Measurements from ENCODE around the gene NPY.
"Not testable (repeated sequence)": the region's sequence is repeated elsewhere in the genome, so short reads cannot be mapped to it uniquely, and the experiment has no call there.

The NPY gene

GRCh38 chr7:24283897-24284698 is at the start of gene NPY:
NPY (plus strand) TSS chr7:24284190; CDS start chr7:24285241, 1,051 bp downstream.
- no peak for DNase-seq

- DNase-seq: no peak
Observed at GRCh38 chr7:24239260-24239659, 44.7 kb upstream of the NPY start.

DNA sequence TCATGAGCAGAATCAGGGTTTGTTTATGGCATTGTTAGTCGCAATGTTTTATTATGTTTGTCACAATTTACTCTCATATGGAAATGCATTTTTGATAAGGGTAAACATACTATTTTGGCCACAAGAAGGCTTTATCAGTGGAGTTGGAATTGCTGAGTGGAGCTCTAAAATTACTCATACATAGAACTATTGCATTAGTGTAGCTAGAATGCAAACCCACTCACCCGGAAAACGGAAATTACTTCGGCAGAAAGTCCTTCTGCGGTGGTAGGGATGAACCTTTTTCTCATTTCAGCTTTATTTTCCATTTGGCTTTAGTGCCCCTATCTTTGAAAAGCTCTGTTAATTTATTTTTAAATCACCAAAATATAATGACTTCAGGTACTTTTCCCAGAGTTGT is 42.8 kb upstream of the NPY start:
- DNase-seq: no peak

- no peak for DNase-seq
Observed at GRCh38 chr7:24244554-24244953, 39.4 kb upstream of the NPY start.

- no peak for DNase-seq
Observed at GRCh38 chr7:24245362-24245761, 38.6 kb upstream of the NPY start.

- DNase-seq: no peak
Observed at GRCh38 chr7:24249266-24249665, 34.7 kb upstream of the NPY start.

DNA sequence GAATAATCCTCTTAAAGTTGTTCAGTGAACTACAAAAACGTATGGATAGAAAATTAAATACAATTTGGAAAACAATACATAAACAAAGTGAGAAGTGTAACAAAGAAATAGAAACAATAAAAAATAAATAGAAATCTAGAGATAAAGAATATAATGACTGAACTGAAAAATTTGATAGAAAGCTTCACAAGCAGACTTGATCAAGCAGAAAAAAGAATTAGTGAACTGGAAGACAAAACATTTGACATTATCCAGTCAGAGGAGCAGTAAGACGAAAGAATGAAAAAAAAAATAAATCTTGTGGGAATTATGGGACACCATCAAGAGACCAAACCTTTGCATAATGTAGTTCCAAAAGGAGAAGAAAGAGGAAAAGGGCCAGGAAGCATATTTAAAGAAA is 32.4 kb upstream of the NPY start:
- DNase-seq: no peak

GRCh38 chr7:24255139-24255538 is 28.9 kb upstream of the NPY start:
- no peak for DNase-seq

DNA sequence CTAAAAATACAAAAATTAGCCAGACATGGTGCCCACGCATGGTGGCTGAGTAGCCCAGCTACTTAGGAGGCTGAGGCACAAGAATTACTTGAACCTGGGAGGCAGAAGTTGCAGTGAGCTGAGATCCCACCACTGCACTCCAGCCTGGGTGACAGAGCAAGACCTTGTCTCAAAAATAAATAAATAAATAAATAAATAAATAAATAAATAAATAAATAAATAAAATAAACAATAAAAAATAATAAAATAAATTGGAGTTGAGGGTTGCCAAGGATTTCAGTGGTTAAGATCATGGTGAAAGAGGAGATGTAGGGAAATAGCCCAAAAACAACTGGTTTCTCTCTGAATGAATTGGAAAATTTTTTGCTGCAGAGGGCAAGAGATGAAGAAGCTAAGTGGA is 25.7 kb upstream of the NPY start:
- DNase-seq: not testable (repeated sequence)

GRCh38 chr7:24271938-24272337 is 12.1 kb upstream of the NPY start:
- no peak for DNase-seq

DNA sequence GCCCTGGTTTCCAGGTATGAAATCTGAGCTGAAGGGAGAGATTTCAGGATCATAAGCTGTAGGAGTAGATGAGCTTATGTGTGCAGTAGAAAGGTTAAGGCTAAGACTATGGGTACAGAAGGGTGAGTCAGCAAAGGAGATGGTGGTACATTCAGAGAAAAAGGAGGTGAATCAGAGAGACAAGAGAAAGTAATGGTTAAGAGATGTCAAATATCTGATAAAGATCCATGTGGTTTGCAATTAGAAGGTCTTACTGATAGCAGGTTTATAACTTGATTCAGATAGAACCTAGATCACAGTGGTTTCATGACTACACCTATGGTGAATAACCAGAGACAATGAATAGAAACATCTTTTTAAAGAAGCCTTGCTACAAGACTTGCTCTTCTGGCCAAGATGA is 4.5 kb upstream of the NPY start:
- DNase-seq: no peak

DNA sequence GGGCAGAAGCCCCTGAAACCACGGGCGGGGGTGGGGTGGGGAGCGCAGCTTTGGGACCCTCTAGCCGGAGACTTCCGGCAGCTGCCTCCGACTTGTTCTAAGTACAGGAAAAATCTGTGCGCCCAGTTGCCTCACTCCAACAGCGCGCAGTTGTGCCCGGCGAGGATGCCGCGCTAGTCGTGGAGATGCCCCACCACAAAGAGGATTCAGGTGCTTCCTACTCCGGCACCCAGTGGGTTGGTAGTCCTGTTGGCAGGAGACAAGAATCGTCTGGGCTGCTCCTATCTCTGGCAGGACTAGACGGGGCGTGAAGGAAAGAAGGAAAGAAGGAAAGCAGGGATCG is 465 bp upstream of the NPY start:
- no peak for DNase-seq

DNA sequence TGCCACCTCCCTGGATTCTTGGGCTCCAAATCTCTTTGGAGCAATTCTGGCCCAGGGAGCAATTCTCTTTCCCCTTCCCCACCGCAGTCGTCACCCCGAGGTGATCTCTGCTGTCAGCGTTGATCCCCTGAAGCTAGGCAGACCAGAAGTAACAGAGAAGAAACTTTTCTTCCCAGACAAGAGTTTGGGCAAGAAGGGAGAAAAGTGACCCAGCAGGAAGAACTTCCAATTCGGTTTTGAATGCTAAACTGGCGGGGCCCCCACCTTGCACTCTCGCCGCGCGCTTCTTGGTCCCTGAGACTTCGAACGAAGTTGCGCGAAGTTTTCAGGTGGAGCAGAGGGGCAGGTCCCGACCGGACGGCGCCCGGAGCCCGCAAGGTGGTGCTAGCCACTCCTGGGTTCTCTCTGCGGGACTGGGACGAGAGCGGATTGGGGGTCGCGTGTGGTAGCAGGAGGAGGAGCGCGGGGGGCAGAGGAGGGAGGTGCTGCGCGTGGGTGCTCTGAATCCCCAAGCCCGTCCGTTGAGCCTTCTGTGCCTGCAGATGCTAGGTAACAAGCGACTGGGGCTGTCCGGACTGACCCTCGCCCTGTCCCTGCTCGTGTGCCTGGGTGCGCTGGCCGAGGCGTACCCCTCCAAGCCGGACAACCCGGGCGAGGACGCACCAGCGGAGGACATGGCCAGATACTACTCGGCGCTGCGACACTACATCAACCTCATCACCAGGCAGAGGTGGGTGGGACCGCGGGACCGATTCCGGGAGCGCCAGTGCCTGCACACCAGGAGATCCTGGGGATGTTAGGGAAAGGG is 913 bp downstream of the NPY start:
- DNase-seq: no peak

- no peak for DNase-seq
Observed at GRCh38 chr7:24290004-24290641, 6.1 kb downstream of the NPY start.

- DNase-seq: no peak
Observed at GRCh38 chr7:24291271-24291670, 7.3 kb downstream of the NPY start.

DNA sequence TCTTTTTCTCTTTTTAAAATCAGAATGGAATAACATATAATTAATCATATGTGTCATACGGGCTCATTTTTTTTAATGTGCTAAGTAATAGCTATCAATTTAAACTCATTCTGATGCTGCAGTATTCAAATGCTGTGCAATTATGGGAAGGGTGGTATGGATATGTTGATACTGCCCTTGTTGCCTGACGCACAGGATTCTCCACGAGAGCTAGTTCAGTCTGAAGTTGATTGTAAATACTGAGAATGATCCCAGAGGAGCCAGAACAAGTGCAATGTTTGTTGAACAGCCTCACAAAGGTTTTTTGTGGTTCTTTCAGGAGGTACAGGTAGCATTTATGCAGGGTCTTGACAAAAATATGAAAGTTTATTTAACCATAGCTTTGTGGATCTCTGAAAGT is 13.4 kb downstream of the NPY start:
- DNase-seq: no peak

DNA sequence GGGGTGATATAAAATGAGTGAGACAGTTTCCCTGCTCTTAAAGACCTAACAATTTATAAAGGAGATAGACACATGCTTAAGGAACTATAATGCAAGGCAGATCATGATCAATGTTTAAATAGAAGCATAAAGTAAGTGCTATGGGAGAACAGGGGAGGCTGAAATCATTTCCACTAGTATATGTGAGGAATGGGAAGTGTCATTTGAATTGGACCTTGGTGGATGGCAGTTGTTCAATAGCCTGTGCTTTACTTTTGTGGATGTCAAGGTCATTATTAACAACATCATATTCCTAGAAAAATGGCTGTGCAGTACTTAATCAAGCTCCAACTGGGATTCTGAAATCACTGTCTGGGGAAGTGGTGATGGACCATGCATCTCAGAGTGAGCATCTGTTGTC is 14.7 kb downstream of the NPY start:
- no peak for DNase-seq

DNA sequence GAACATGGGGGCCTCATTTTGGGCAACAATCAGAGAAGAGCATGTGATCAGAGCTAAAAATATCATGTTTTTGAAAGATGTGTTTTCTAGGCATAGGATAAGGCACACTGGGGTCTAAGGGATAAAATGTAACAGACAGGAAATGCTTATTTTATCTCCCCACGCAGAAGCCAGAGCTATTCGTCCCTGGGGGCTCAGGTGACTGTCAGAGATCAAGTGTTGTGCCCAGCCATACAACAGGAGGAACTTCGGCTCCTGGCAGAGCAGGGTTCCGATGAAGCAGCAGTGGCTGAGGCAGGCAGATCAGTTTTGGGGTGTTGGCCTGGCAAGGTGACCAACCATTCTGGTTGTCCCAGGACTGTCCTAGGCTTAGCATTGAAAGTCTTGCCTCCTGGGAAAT is 15.2 kb downstream of the NPY start:
- no peak for DNase-seq

DNA sequence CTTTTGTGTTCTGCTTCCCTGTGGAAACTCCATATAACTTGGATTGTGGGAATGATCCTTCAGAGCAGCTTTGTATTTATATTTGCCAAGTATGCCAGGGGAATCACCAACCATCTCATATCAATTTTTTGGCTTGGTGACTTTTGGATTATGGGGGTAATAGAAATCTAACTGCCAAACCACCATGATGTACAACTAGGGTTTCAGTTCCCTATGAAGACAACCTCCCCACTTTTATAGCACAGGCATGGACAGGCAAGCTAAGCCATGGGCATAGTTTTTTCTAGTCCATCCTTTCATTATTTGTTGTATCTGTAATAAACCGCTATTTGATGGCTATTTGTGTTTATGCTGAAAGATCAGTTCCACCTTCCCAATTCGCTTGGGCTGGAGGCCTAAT is 17.7 kb downstream of the NPY start:
- DNase-seq: no peak

DNA sequence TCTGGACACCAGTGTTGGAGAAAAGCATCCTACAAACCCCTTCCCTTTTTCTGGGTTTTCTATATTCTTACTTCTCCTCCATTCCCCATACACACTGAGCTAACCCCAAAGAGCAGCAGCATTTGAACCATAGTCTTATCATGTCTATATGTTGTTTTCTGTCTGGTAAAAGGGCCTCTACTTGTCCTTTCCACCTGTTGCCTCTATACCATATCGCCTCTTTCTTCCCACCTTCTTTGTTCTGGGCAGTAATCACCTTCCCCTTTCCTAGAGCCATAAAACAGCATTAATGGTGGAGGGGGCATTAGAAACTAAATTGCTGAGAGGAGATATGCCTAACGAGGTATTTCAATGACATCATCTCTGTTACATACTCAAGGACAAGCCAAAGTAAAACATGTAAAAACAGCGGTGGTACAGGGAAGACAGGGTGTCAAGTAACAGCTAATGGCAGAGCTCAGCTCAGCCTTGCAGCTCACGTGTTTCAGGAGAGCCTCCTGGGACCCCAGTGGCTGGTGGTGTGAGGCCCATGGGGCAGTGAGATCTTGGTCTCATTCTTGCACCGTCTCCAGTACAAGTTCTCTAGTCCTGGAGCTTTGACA is 20.6 kb downstream of the NPY start:
- no peak for DNase-seq

DNA sequence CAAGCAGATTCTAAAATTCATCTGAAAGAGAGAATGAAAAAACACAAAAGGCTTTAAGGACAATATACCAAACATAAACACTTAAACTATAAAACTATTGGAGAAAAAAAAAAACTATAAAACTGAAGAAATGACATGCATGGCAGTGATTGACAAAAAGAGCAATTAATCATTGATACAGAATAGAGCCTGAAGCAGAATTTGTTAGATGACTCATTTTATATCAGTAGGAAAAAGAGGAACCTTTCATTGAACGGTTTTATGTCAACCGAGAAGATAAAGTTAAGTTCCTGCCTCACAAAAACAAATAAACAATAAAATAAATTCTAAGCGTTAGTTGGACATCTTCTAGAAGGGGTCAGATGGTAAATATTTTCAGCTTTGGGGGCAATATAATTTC is 23.3 kb downstream of the NPY start:
- no peak for DNase-seq

DNA sequence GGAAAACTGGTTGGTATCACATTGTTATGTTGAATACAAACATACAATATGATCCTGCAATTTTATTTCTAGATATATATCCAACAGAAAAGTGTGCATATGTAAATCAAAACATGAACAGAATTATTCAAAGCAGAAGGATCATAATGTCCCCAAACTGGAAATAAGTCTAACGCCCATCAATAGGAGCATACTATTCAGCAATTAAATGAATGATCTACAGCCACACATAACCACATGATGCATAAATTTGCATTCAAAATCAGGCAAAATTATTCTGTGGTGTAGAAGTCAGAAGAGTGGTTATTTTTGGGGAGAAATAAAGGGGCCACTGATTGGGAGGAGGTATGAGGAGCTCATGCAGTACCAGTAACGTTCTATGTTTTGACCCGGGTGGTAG is 28.6 kb downstream of the NPY start:
- DNase-seq: no peak

- DNase-seq: no peak
Observed at GRCh38 chr7:24313777-24314176, 29.8 kb downstream of the NPY start.

DNA sequence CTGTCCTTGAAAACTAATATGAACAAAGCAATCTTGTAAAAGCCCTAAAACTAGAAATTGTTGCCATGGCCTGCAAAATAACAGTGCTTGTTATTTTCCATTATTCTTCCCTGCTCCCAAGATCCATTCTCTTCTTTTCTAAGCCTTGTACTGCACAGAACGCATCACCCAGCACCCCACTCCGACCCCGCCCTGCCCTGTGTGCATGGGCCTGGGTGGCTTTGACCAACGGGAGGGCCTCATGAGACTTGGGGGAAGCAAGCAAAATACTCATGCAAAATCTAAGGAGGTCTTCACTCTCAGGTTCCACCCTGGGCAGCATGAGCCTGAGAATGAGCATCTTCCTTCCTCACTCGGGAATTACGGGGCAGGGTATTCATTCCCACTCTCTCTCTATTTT is 32.4 kb downstream of the NPY start:
- no peak for DNase-seq

Measured in activated CD4-positive, CD25-positive, alpha-beta regulatory T cell treated with anti-CD3 and anti-CD28 coated beads, Interleukin-2, amount 50 U/mL, for 72 hours (primary cell).